Neutrophil (primary cell): ENCODE measurements around the gene EDC4.

Experiments used
- H3K27ac ChIP-seq: fragments of 200-600 bp; sonication (generic); 2 replicates; pipeline ENCODE4 v1.5.1; 2016; ENCODE audit warnings: mild to moderate bottlenecking, moderate library complexity
- H3K27me3 ChIP-seq: fragments of 200-600 bp; sonication (generic); 2 replicates; pipeline ENCODE4 v1.6.0; 2016; ENCODE audit warnings: mild to moderate bottlenecking
- H3K36me3 ChIP-seq: fragments of 200-600 bp; sonication (generic); 2 replicates; pipeline ENCODE4 v1.5.1; 2017
- H3K4me1 ChIP-seq, 2 experiments: fragments of 200-600 bp in 1 of 2; sonication (generic) in 1 of 2; 1 replicate in 1 of 2; 2 replicates in 1 of 2; pipeline versions ENCODE4 v1.5.1 to v1.6.1; 2013 to 2016; ENCODE audit warnings: low read depth in 1 of 2, low read length in 1 of 2, mild to moderate bottlenecking in 1 of 2, moderate library complexity in 1 of 2; ENCODE audit not compliant: control insufficient read depth in 1 of 2, insufficient read depth in 1 of 2
- H3K4me3 ChIP-seq, 2 experiments: fragments of 200-600 bp in 1 of 2; sonication (generic) in 1 of 2; 1 replicate in 1 of 2; 2 replicates in 1 of 2; pipeline ENCODE4 v1.5.1; 2013 to 2016; ENCODE audit warnings: low read depth in 1 of 2, low read length in 1 of 2, mild to moderate bottlenecking in 1 of 2, moderate library complexity in 1 of 2
- H3K9me3 ChIP-seq: fragments of 200-600 bp; sonication (generic); 2 replicates; pipeline ENCODE4 v1.5.1; 2016
- CTCF ChIP-seq: fragments of 200-600 bp; sonication (generic); IDR thresholded peaks from 2 replicates; pipeline ENCODE4 v1.5.1; 2016; ENCODE audit warnings: antibody characterized with exemption

EDC4 gene

DNA sequence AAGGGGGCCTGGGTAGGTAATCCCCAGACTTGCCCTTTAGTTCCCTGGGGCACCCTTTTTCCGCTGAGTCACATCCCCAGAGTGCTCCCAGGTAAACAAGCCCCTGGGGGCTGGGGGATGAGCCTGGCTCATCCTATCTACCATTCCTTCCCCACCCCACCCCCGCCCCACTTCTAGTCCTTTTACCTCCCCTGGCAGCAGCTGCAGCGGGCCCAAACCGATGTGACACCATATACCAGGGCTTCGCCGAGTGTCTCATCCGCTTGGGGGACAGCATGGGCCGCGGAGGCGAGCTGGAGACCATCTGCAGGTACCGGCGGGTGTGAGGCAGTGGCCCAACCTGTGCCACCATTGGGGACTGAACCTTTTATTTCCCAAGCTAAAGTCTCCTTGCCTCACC, 12.7 kb downstream of the EDC4 start:
- TF ChIP-seq CTCF: no peak
- no peak overlapping the region for H3K4me3 ChIP-seq
- H3K4me1 ChIP-seq: no peaks in the 10 kb centered on the region
- H3K27ac ChIP-seq: no peak overlapping the region
- no peaks in the 10 kb centered on the region for H3K27me3 ChIP-seq
- H3K9me3 ChIP-seq: no peaks in the 10 kb centered on the region
- H3K36me3 ChIP-seq: peaks cover 64% of the 10 kb centered on the region

DNA sequence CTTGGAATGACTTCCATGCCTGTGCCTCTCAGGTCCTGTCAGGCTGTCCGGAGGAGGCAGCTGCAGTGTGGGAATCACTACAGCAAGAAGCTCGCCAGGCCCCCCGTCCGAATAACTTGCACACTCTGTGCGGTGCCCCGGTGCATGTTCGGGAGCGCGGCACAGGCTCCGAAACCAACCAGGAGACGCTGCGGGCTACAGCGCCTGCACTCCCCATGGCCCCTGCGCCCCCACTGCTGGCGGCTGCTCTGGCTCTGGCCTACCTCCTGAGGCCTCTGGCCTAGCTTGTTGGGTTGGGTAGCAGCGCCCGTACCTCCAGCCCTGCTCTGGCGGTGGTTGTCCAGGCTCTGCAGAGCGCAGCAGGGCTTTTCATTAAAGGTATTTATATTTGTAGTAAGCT, 13.1 kb downstream of the EDC4 start:
- Histone ChIP-seq H3K4me1 (no peaks in the 10 kb centered on the region), H3K4me3 (no peak overlapping the region), H3K27ac (no peak overlapping the region), H3K27me3 (no peaks in the 10 kb centered on the region), H3K9me3 (no peaks in the 10 kb centered on the region), H3K36me3 (peaks cover 60% of the 10 kb centered on the region)
- TF ChIP-seq CTCF: no peak

- Histone ChIP-seq H3K27me3 (no peaks in the 10 kb centered on the region), H3K27ac (no peak overlapping the region), H3K4me1 (no peaks in the 10 kb centered on the region), H3K36me3 (peaks cover 56% of the 10 kb centered on the region), H3K9me3 (no peaks in the 10 kb centered on the region), H3K4me3 (no peak overlapping the region)
- no peak for TF ChIP-seq CTCF
These were observed 13.5 kb downstream of the EDC4 start for GRCh38 chr16:67886387-67886786.

DNA sequence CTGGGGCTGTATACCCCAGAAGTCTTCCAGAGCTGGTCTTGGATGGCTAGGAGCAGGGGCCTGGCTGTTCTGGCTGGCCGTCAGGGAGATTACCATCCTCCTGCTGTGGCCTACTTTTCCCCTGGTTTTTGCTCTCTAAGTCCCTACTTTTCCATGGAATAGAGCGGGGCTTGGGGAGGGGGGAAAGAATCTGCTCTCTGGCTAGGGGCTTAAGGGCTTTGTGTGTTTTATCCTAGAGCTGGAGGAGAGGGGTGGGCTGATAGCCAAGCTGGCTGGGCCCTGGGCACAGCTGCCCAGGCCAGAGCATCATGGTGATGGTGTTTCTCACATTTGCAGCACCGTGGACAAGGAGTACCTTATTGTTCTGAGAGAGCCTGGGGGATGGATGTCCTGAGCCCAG, 15.5 kb downstream of the EDC4 start:
- no peak for TF ChIP-seq CTCF
- Histone ChIP-seq H3K27me3 (no peaks in the 10 kb centered on the region), H3K9me3 (no peaks in the 10 kb centered on the region), H3K4me1 (peaks cover 7 to 9% of the 10 kb centered on the region in 2 experiments), H3K36me3 (peaks cover 36% of the 10 kb centered on the region), H3K4me3 (no peak overlapping the region), H3K27ac (no peak overlapping the region)

GRCh38 chr16:67892375-67892774, 19.5 kb downstream of the EDC4 start:
- Histone ChIP-seq H3K4me3 (peak overlapping the region; percentile 85 to 89), H3K4me1 (peaks cover 20 to 22% of the 10 kb centered on the region in 2 experiments), H3K9me3 (no peaks in the 10 kb centered on the region), H3K27me3 (no peaks in the 10 kb centered on the region), H3K36me3 (no peaks in the 10 kb centered on the region), H3K27ac (peak overlapping the region; percentile 90)
- no peak for TF ChIP-seq CTCF
